Adipose tissue (tissue), 3 donors: ENCODE data around the gene CYP46A1. TPM values are rescaled to one million over a fixed set of nuclear protein-coding genes. Genes with fewer than 3 reads are reported as not detected.

ENCODE experiments used
- H3K27ac ChIP-seq: one replicate; pipeline ENCODE4 v1.5.1; 2013; ENCODE audit warnings: low read depth, low read length
- WGBS, 3 donors: extraction: QIAGEN DNeasy Blood & Tissue Kit; methylation state at CpG; one replicate each; pipeline ENCODE4 v1.1.7; 2013; 5-methylcytosine and 5-hydroxymethylcytosine counted together
- polyA plus RNA-seq, 3 donors: library from polyadenylated mRNA; stranded (reverse); fragments of 200-250 nt; gene quantifications; one replicate each; pipeline ENCODE4 v1.2.3, GENCODE V29; 2013
- donor health status: healthy with polysubstance abuse.
- donor health status: Bipolar disorder and iron deficiency.
- donor health status: healthy.

Gene CYP46A1
- polyA plus RNA-seq, 3 donors: 0.84 to 1.6 (median 0.91) TPM

DNA sequence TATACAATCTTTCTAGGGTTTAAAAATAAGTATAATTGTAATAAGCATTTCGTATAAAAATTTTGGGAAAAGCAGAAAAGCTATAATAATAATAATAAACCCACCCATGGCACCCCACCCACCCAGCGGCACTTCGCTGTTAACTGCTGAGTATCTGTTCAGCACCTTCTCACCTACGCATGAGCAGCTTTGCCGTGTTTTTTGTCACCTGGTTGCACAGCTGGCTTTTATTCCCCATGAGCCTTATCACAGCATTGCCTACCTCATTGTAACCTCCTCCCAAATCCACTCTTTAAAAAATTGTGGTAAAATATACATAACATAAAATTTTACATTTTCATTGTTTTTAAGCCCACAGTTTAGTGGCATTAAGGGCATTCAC lies 34.7 kb downstream of the CYP46A1 start:
- WGBS, 3 donors: 83 to 86% (median 83%) methylated on average over 5 of the region's 5 CpGs

DNA sequence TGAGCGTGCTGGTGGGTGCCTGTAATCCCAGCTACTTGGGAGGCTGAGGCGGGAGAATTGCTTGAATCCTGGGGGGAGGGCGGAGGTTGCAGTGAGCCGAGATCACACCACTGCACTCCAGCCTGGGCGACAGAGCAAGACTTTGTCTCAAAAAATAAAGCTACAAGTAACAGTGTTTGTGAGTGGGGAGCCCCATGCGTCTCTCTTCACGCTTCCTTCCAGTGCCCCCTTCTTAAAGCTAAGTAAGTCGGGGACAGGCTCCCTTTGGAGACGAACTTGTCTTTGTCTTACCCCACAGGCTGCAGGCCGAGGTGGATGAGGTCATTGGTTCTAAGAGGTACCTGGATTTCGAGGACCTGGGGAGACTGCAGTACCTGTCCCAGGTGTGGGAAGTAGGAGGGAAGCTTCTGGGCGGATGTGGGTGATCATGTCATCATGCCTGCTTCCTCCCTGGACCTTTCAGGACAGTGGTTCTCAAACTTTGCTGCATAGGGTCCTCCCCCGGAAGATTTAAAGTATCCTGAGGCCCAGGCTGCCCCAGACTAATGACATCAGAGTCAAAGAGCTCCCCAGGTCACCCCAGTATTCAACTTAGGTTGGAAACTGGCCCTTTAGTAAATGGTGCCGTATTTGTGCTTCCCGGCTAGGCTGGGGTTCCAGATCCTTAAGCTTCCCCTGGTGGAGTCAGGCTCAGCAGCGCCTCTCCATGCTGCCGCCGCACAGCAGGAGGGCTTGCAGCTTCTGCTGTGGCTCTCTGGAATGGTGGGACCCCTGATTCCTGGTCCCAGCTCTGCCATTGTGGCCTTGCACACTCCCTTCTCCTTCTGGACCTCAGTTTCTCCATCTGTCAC lies 37.1 kb downstream of the CYP46A1 start:
- no peak overlapping the region for H3K27ac ChIP-seq
- WGBS, 3 donors: 92 to 94% (median 93%) methylated on average over 18 of the region's 18 CpGs

More for the DNA sequence above, 34.7 kb downstream of the CYP46A1 start:
- H3K27ac ChIP-seq: no peak overlapping the region

DNA sequence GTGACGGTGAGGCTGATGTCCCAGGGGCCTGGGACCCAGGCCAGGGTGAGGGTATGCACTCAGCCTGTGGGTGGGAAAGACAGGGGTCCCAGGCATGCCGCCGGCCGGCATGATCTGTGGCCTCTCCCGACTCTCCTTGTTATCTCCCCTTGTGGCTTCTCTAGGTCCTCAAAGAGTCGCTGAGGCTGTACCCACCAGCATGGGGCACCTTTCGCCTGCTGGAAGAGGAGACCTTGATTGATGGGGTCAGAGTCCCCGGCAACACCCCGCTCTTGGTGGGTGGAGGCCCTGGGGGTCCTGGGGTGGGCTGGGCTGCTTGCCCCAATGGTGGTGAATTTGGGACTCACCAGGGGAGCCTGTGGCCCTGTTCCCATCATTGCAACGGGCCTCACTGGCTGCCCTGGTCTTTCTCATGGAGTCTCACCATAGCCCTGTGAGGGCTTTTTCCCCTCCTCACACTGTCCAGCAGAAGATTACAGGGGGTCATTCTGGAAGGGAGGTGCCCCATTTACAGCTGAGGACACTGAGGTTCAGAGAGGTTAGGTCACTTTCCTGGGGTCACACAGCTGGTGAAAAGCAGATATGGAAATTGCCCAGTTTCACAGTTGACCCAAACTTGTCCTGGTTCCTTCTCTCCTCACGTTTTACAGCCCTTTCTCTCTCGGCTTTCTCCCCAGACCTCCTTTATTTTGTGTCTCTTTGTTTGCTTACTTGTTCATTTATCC lies 37.9 kb downstream of the CYP46A1 start:
- WGBS, 3 donors: 87 to 90% (median 88%) methylated on average over 12 of the region's 12 CpGs
- no peak overlapping the region for H3K27ac ChIP-seq

DNA sequence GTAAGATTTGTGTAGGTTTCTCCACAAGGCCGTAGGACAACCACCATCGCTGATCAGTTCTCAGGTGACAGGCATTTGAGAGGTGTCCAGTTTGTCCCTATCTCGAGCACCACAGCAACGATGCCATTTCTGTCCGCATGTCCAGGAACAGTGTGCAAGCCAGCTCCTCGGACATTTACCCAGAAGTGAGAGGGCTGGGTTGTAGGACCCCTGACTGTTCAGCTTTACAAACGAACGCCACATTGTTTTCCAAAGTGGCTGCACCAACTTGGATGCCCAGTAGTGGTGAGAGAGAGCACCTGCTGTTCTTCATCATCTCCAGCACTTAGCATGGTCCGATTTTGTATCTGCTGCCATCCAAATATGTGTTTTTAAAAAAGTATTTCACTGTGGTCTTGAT lies 38.6 kb downstream of the CYP46A1 start:
- WGBS, 3 donors: 90 to 91% (median 91%) methylated on average over 9 of the region's 9 CpGs
- no peak overlapping the region for H3K27ac ChIP-seq

DNA sequence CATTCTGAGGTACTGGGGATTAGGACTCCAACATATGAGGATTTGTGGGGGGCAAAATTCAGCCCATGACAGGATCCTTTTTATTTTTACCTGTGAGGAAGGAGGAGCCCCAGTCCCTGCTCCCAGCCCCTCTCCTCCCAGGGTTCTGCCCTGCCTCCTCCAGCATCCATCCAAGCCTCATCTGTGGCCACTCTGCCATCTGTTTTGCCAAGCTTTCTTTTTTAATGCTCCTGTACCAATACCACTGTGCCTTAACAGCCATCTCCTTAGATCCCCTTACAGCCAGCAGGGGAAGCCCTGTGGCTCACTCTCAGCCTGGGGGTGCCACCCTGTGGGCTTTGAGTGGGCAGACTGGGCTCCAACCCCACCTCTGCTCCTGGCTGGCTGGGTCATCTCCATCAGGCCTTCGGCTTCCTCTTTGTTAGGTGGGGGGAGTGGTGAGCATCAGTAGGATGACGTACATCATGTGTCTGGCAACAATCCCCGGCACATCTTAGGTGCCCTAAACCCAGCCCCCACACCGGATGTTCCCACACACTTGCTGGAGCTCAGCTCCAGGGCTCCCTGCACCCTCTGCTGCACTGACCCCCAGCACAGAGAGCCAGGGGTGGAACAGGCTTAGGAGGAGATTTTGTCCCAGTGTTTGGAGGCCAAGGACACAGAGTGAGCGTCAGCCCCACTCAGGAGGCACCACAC lies 40.2 kb downstream of the CYP46A1 start:
- no peak overlapping the region for H3K27ac ChIP-seq
- 69 to 76% (median 73%) methylated on average over 5 of the region's 5 CpGs for WGBS, 3 donors

DNA sequence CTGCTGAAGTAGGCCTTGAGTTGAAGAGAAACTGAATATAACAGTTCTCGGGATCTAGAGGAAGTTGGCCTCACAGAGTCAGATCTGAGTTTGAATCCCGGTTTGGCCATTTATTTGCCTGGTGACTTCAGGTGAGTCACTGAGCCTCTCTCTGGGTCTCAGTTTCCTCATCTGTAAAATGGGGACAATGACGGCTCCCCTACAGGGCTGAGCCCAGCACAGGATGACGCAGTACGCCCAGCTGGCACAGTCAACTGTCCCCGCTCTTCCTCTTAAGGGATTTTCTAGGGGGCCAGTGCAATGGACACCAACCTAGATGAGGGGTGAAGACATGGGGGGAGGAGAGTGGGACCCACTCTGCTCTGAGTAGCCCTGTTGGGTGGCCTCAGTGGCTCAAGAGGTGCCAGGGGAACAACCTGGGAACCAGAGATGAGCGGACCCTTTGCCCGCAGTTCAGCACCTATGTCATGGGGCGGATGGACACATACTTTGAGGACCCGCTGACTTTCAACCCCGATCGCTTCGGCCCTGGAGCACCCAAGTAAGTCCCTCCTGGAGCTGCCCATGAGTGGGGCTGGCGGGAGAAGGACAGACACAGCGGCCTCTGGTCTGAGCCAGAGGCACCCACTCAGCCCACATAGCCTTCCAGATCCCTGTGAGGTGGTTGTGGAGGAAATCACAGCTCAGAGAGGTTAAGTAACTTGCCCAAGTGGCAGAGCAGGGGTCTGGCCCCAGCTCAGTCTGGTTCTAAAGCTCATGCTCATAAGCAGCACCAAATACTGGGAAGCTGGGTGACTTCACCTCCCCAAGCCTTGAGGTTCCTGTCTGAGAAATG lies 41.1 kb downstream of the CYP46A1 start:
- H3K27ac ChIP-seq: no peak overlapping the region
- WGBS, 3 donors: 96 to 99% (median 97%) methylated on average over 15 of the region's 15 CpGs

DNA sequence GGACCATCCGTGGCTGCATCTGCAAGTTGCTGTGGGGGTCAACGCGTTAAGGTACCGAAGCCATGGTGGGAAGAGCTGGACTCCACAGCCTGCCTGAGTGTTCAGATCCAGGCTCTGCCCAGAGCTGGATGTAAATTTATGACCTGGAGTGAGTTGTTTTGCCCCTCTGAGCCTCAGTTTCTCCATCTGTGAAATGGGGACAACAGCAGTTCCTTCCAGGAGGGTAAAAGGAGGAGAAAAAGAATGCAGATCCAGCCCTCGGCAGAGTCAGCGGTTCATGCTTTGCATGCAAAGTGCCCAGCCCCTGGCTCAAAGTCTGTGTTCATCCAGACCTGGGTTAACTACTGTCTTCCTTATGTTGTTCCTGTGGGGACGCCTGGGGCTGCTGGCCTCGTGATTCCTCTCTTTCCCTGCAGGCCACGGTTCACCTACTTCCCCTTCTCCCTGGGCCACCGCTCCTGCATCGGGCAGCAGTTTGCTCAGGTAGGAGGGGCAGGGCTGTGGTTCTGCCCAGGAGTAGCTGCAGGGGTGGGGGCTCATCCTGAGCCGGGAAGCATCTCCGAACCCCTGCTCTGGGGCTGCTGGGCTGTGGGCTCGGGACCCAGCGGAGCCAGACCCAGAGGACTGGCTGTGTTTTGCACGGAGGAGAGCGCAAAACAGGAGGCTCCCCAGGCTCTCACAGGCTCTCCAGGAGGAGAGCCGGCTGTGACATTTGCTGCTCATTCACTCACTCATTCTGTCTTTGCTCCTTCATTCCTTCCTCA lies 41.9 kb downstream of the CYP46A1 start:
- 62 to 69% (median 65%) methylated on average over 18 of the region's 18 CpGs for WGBS, 3 donors
- no peak overlapping the region for H3K27ac ChIP-seq

DNA sequence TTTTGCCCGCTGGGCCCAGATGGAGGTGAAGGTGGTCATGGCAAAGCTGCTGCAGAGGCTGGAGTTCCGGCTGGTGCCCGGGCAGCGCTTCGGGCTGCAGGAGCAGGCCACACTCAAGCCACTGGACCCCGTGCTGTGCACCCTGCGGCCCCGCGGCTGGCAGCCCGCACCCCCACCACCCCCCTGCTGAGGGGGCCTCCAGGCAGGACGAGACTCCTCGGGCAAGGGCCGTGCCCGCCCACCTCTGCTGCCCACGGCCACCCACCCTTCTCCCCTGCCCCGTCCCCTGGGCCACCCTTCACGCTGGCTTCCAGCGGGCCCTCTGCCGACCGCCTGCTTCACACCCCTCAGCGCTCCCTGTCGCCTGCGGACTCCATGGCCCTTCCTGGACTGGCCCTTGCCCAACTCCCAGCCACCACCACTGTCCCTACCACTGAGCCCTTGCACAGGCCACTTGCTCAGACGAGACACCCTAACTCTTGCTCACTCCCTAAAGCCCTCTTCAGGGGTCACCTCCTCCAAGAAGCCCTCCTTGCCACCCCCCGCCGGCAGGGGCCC lies 42.5 kb downstream of the CYP46A1 start:
- 75 to 81% (median 76%) methylated on average over 18 to 26 of the region's 26 CpGs for WGBS, 3 donors
- H3K27ac ChIP-seq: no peak overlapping the region

DNA sequence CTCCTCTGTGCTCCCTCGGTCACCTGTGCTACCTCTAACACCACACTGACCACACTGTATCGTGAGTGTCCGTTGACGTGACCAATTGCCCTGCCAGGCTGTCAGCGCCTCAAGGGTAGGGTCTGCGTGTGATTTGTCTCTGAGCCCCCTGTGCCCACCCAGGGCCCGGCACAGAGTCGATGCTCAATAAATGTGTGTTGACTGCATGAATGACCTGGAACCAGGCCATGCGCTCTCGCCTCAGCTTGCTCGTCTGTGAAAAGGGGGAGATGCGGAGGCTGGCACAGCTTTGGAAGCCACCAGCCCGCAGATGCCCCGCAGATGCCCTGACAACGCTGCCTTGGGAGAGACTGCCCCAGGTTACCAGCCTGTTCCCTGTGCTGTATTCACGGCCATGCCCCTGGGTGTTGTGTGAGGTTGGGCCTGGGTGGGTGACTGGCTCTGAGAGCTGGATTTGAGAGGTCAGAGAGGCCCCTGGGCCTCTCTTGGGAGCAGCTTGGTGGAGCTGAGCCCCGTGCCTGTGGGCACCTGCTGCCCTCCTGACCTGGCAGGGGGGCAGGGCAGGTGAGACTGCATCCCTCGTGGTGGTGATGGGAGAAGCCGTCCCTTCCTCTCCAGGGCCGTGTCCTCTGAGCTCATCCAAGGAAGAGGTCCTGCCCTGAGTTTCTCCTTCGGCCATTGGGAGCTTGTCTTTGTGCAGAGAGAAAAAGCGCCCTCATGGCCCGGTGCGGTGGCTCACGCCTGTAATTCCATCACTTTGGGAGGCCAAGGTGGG lies 43.2 kb downstream of the CYP46A1 start:
- H3K27ac ChIP-seq: no peak overlapping the region
- 89 to 92% (median 91%) methylated on average over 25 of the region's 25 CpGs for WGBS, 3 donors

DNA sequence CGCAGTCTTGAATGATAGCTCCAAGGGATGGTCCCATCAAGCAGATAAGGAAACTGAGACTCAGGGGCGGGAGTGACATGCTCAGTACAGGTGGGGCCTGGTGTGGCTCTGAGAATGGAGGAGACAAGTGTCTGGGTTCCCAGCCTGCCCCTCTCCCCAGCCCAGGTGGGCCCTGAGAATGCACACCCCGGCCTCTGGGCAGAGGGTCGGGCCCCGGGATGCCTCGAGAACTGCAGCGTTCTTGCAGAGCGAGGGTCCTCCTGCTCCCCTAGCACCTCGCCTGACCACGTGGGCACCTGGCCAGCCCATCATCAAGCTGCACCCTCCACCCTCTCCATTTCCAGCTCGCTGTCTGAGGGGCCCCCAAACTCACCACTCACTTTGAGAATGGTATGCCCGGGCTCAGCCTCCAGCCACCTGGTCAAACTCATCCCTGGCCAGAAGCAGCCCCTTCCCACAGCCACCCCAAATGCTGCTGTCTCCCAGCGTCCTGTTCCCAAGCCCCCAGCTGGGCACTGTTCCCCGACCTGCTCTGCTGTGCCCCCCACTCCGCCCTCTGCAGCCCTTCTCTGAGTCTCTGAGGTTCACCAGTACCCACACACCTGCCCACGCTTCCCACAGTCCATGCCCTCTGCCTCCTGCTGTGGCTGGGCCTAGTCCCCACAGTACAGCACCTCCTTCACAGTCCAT lies 44.3 kb downstream of the CYP46A1 start:
- H3K27ac ChIP-seq: no peak overlapping the region
- WGBS, 3 donors: 80 to 91% (median 86%) methylated on average over 16 of the region's 16 CpGs

DNA sequence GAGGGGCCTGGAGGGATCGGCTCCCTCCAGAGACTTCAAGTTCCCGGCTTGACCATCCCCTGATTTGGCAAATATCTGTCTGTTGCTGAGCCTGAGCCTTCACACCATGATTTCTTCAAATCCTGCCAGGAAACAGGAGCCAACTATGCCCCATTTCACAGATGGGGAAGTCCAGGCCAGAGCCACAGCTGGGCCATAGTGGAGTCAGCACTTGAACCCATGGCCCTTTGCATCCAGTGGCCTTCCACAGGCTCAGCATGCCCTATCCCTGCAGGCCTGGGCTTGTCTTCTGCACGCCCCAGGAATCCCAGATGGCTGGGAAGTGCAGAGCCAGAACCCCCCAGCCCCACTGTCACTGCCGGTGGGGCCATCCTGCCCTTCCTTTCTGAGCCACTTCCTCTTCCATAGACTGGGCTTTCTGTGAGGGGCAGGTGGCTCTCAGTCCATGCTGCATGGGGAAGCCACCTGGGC lies 44.9 kb downstream of the CYP46A1 start:
- 64 to 81% (median 69%) methylated on average over 4 of the region's 4 CpGs for WGBS, 3 donors
- H3K27ac ChIP-seq: no peak overlapping the region

DNA sequence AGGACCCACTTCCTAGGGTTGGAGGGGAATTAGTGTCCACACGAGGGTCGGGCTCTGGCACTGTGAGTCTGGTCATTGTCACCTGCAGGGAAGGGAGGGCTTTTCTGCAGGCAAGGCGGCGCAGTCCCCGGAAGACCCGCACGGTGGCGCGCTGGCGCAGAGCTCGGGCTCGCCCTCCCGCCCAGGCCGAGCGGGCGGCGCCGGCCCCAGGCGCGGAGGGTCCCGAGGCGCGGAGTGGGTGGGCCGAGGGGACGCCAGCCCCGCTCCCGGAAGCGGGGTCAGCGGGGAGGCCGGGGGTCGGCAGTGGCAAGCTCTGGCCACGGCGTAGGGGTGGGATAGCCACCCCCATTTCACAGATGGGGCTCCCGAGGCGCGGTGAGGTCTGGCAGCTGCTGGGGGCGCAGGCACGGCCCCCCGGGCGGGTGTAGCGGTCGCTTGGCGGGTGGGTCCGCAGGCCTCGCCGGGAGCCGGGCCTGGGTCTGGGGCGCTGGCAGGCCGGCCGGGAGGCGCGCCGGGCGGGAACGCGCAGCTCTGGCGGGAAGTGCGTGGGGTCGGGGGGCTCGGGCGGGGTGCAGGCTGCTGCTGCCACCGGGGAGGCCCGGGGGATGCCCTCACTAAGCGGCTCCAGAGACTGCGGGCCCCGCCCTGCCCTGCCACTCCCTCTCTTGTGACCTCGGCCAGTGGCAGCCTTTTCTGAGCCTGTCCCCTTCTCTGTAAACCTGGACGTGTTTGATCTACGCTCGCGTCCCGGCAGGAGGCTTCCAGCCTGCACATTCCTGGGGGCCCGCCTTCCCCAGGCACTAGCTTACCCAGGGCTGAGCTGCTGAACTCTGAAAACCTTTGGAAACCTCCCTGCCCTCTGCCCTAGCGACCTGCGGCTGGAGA lies 46.1 kb downstream of the CYP46A1 start:
- 5 to 8% (median 7%) methylated on average over 52 to 75 of the region's 75 CpGs for WGBS, 3 donors
- H3K27ac ChIP-seq: no peak overlapping the region

DNA sequence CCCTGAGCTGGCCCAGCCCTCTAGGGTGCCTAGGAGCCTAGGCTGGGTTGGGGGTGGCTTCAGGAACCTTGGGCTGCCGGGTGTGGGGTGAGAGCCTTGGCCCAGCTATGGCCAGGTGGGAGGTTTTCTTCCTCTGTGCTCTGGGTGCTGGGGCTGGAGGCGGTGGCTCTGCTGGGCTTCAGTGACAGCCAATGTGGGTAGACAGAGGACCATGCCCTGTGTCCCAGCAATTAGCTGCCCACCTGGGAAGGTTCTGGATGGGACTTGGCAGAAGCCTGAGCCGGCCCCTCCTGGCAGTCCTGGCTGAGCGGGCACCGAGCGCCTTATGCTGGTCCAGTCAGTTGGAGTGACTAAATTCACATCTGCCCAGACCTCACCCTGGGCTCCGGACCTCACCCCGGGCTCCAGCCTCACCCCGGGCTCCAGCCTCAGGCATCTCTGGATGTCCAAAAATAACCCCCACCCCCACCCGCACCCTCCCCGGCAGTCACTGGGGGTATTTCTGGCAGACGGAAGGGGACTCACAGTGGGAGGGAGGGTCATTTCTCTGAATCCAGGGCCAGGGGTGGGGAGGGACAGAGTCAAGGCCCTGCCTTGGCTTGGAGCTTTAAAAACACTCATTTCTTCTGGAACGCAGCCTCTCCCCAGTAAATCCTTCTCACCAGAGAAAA lies 46.9 kb downstream of the CYP46A1 start:
- H3K27ac ChIP-seq: no peak overlapping the region
- 65 to 79% (median 66%) methylated on average over 13 of the region's 13 CpGs for WGBS, 3 donors

DNA sequence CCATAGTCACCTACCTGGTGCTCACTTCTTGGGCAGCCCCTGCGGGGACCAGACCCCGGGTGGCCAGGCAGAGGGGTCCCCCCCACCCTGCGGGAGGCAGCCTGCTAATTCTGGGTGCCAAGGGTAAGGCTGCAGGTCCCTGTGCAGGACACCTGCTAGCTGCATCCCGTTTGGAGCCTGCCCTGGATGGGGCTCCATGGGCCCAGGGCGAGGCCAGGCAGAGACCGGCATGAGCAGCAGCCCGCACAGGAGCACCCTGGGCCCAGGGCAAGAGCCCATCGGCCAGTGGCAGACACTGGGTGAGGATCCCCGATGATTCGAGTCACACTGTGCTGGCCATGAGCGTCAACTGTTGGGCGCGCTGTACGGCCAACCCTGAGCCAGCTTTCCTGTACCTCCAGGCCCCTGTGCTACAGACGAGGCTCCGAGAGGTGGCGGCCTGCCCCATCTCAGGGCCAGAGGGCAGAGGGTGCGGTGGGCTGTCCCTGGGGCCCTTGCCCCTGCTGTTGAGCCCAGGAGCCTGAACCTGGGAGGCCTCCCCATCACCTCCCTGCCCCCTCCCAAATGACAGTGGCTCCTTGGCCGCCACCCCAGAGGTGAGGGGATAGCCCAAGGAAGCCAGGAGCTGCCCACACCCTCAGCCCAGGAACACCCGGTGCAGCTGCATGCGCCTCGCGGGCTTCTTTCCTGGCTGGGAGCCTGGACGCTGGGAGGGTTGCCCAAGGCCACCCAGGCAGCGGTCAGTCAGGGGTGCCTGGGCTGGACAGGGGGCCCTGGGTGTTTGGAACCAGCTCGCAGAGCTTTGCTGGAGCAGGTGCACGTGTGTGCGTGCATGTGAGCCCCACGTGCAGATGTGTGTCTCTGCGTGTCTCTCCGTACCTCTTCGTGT lies 47.7 kb downstream of the CYP46A1 start:
- 50 to 83% (median 72%) methylated on average over 31 to 32 of the region's 32 CpGs for WGBS, 3 donors
- no peak overlapping the region for H3K27ac ChIP-seq
